GM19455 (cell line): ENCODE measurements around the gene UGGT2.
"Not testable (repeated sequence)": the region's sequence is repeated elsewhere in the genome, so short reads cannot be mapped to it uniquely, and the experiment has no call there.

Source experiments
- ATAC-seq: cut with Tn5 transposase; IDR thresholded peaks from one replicate; pipeline ENCODE4 v1.9.1; 2021; ENCODE audit not compliant: unreplicated experiment

UGGT2 gene

GRCh38 chr13:95906999-95907398 lies 146.2 kb downstream of the UGGT2 start:
- ATAC-seq, result no peak

GRCh38 chr13:95903569-95903968 lies 149.6 kb downstream of the UGGT2 start:
- no peak for ATAC-seq

- ATAC-seq, result no peak
These were observed 150.5 kb downstream of the UGGT2 start for GRCh38 chr13:95902741-95903140.

GRCh38 chr13:95898256-95898655 lies 154.9 kb downstream of the UGGT2 start:
- ATAC-seq, result no peak

- no peak for ATAC-seq
These were observed 156.9 kb downstream of the UGGT2 start for GRCh38 chr13:95896301-95896700.

GRCh38 chr13:95893861-95894260 lies 159.3 kb downstream of the UGGT2 start:
- ATAC-seq, result no peak

- no peak for ATAC-seq
These were observed 171.1 kb downstream of the UGGT2 start for GRCh38 chr13:95882121-95882520.

GRCh38 chr13:95880331-95880730 lies 172.9 kb downstream of the UGGT2 start:
- ATAC-seq, result no peak

GRCh38 chr13:95874286-95874685 lies 178.9 kb downstream of the UGGT2 start:
- ATAC-seq, result no peak

GRCh38 chr13:95870421-95870820 lies 182.8 kb downstream of the UGGT2 start:
- no peak for ATAC-seq

GRCh38 chr13:95865080-95865615 lies 188.1 kb downstream of the UGGT2 start:
- ATAC-seq, result no peak

- ATAC-seq, result no peak
These were observed 190.8 kb downstream of the UGGT2 start for GRCh38 chr13:95862408-95862807.

- no peak for ATAC-seq
These were observed 191.9 kb downstream of the UGGT2 start for GRCh38 chr13:95861296-95861695.

- no peak for ATAC-seq
These were observed 194.7 kb downstream of the UGGT2 start for GRCh38 chr13:95858286-95859075.

GRCh38 chr13:95845656-95846055 lies 207.5 kb downstream of the UGGT2 start:
- not testable (repeated sequence) for ATAC-seq

- no peak for ATAC-seq
These were observed 210.3 kb downstream of the UGGT2 start for GRCh38 chr13:95842898-95843297.

GRCh38 chr13:95841894-95842293 lies 211.3 kb downstream of the UGGT2 start:
- ATAC-seq, result no peak

GRCh38 chr13:95834134-95834765 lies 219.0 kb downstream of the UGGT2 start:
- peak; percentile 72 for ATAC-seq

- no peak for ATAC-seq
These were observed 219.5 kb downstream of the UGGT2 start for GRCh38 chr13:95833719-95834118.

- ATAC-seq, result no peak
These were observed 220.1 kb downstream of the UGGT2 start for GRCh38 chr13:95833126-95833525.

GRCh38 chr13:95822303-95822702 lies 230.9 kb downstream of the UGGT2 start:
- no peak for ATAC-seq

GRCh38 chr13:95814495-95814894 lies 238.7 kb downstream of the UGGT2 start:
- no peak for ATAC-seq
